ENCODE results near the gene RELA. TPM values are rescaled to one million over a fixed set of nuclear protein-coding genes. Genes with fewer than 3 reads are reported as not detected.
A peak's percentile ranks its signal among the peaks of the same experiment; 100 is the strongest.

The RELA gene
- total and polyA plus RNA-seq, 2 of the 13 experiments (the other 11 are each of a cell fraction or from before 2014, with no cell fraction given) = 21.4 to 40.5 TPM

GRCh38 chr11:65662799-65663638 is at the start of gene RELA (continued):
- TF ChIP-seq LRRFIP1 (CRISPR knock-in tag; conservative IDR thresholded peaks at IDR 0.05) (no peak), IKZF4 (CRISPR knock-in tag; IDR thresholded peaks at IDR 0.05; ENCODE audit: borderline replicate concordance, low read depth, not compliant biosample characterization) (no peak), MIER2 (CRISPR knock-in tag; IDR thresholded peaks at IDR 0.05) (no peak), ZNF543 (CRISPR knock-in tag; IDR thresholded peaks at IDR 0.05) (peak; percentile 70; the same call in 1 of the 2 replicates), IKZF5 (CRISPR knock-in tag; IDR thresholded peaks at IDR 0.05) (peak; percentile 43; the same call in 1 of the 2 replicates), ZSCAN20 (CRISPR knock-in tag; IDR thresholded peaks at IDR 0.05; ENCODE audit: borderline replicate concordance) (peak; percentile 56; the same call in 1 of the 2 replicates), ZNF550 (CRISPR knock-in tag; IDR thresholded peaks at IDR 0.05; ENCODE audit: borderline replicate concordance) (no peak), EED (CRISPR knock-in tag; IDR thresholded peaks at IDR 0.05) (0 out of 2 replicates have a peak, but pooled peaks have one; percentile 29), KLF16 (CRISPR knock-in tag; IDR thresholded peaks at IDR 0.05) (no peak; a peak in 1 of 4 replicates), MED8 (CRISPR knock-in tag; IDR thresholded peaks at IDR 0.05; ENCODE audit: insufficient replicate concordance) (no peak), STAT5B (CRISPR knock-in tag; IDR thresholded peaks at IDR 0.05) (no peak), ZNF224 (CRISPR knock-in tag; IDR thresholded peaks at IDR 0.05) (peak; percentile 80), FLYWCH1 (CRISPR knock-in tag; IDR thresholded peaks at IDR 0.05) (0 out of 2 replicates have a peak, but pooled peaks have one; percentile 43), ZNF382 (CRISPR knock-in tag; IDR thresholded peaks at IDR 0.05; ENCODE audit: borderline replicate concordance) (no peak), NR2F1 (CRISPR knock-in tag; IDR thresholded peaks at IDR 0.05) (no peak), SALL1 (CRISPR knock-in tag; IDR thresholded peaks at IDR 0.05) (peak; percentile 71), GTF3A (CRISPR knock-in tag; conservative IDR thresholded peaks at IDR 0.05) (0 out of 2 replicates have a peak, but pooled peaks have one; percentile 31), ONECUT2 (CRISPR knock-in tag; IDR thresholded peaks at IDR 0.05) (no peak), IRX3 (CRISPR knock-in tag; IDR thresholded peaks at IDR 0.05; ENCODE audit: borderline replicate concordance, low read depth) (peak; percentile 69; the same call in 1 of the 2 replicates), HINFP (CRISPR knock-in tag; IDR thresholded peaks at IDR 0.05; ENCODE audit: low read depth) (0 out of 2 replicates have a peak, but pooled peaks have one; percentile 50), NBN (conservative IDR thresholded peaks at IDR 0.05) (no peak), CREM (IDR thresholded peaks at IDR 0.05) (peak; percentile 44; the same call in 1 of the 2 replicates), CREM (CRISPR knock-in tag; IDR thresholded peaks at IDR 0.05) (no peak), NR2F2 (IDR thresholded peaks at IDR 0.05; ENCODE audit: borderline replicate concordance, low read depth) (no peak; the same call in 1 of the 2 replicates), SRY (CRISPR knock-in tag; IDR thresholded peaks at IDR 0.05) (peak; percentile 38; the same call in 1 of the 2 replicates)

Data from HepG2 (cell line).